HG03097 (cell line): ENCODE measurements around the gene CNDP1.

Source experiments
- ATAC-seq: cut with Tn5 transposase; IDR thresholded peaks from one replicate; pipeline ENCODE4 v1.9.1; 2021; ENCODE audit not compliant: unreplicated experiment, low FRiP score

CNDP1 gene

GRCh38 chr18:74506448-74507084 is 27.7 kb upstream of the CNDP1 start:
- no peak for ATAC-seq

- no peak for ATAC-seq
Observed at GRCh38 chr18:74507097-74507881, 27.0 kb upstream of the CNDP1 start.

- ATAC-seq, result no peak
Observed at GRCh38 chr18:74507927-74508326, 26.4 kb upstream of the CNDP1 start.

- no peak for ATAC-seq
Observed at GRCh38 chr18:74508366-74508765, 25.9 kb upstream of the CNDP1 start.

- no peak for ATAC-seq
Observed at GRCh38 chr18:74508821-74509225, 25.5 kb upstream of the CNDP1 start.

GRCh38 chr18:74509856-74510769 is 24.2 kb upstream of the CNDP1 start:
- no peak for ATAC-seq

GRCh38 chr18:74510770-74511095 is 23.6 kb upstream of the CNDP1 start:
- ATAC-seq, result no peak

GRCh38 chr18:74511823-74512222 is 22.5 kb upstream of the CNDP1 start:
- ATAC-seq, result no peak

GRCh38 chr18:74512321-74513053 is 21.8 kb upstream of the CNDP1 start:
- ATAC-seq, result no peak

- no peak for ATAC-seq
Observed at GRCh38 chr18:74513149-74513882, 21.0 kb upstream of the CNDP1 start.

GRCh38 chr18:74513883-74514205 is 20.5 kb upstream of the CNDP1 start:
- no peak for ATAC-seq

GRCh38 chr18:74514860-74515495 is 19.3 kb upstream of the CNDP1 start:
- ATAC-seq, result no peak

- no peak for ATAC-seq
Observed at GRCh38 chr18:74515620-74516231, 18.6 kb upstream of the CNDP1 start.

GRCh38 chr18:74516271-74517235 is 17.7 kb upstream of the CNDP1 start:
- no peak for ATAC-seq

GRCh38 chr18:74517236-74517630 is 17.1 kb upstream of the CNDP1 start:
- no peak for ATAC-seq

- no peak for ATAC-seq
Observed at GRCh38 chr18:74518456-74519295, 15.6 kb upstream of the CNDP1 start.
